ENCODE measurements around the gene ADGRE2.

Gene ADGRE2

GRCh38 chr19:14735915-14736314 is 42.4 kb downstream of the ADGRE2 start:
- DNase-seq (ENCODE audit: low read depth, low spot score), result no peak

- no peak for DNase-seq (ENCODE audit: low read depth, low spot score)
Measured at GRCh38 chr19:14733574-14733973, 44.8 kb downstream of the ADGRE2 start.

DNA sequence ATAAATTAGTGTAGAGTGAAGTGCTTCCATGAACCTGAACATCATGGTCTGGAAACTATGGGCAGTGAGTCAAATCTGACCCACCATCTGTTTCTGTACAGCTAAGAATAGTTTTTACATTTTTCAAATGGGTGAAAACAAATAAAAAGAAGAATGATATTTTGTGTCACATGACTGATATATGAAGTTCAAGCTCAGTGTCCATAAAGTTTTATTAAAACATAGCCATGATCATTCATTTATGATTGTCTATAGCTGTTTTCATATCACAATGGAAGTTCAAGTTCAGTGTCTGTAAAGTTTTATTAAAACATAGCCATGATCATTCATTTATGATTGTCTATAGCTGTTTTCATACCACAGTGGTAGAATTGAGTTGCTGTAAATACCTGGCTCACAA is 45.9 kb downstream of the ADGRE2 start:
- no peak for DNase-seq (ENCODE audit: low read depth, low spot score)

GRCh38 chr19:14731200-14731599 is 47.2 kb downstream of the ADGRE2 start:
- no peak for DNase-seq (ENCODE audit: low read depth, low spot score)

DNA sequence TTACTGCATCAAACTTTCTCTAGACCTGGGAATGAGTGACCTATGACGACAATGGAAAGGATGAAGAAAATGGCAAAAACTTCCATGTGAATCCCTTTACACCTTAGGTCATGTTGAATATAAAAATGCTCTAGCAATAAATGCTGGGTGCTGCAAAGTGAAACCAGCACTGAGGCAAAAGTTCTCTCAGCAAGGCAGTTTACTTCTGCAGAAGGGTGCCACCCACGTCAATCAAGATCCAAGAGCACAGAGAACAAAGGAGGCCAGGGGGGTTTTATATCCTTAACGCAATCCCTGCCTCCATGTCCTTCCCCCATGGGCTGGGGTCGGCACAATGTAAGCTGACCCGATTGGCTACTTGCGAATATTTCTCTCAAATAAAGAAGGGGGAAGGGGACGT is 49.8 kb downstream of the ADGRE2 start:
- DNase-seq (ENCODE audit: low read depth, low spot score), result no peak

- no peak for DNase-seq (ENCODE audit: low read depth, low spot score)
Measured at GRCh38 chr19:14722127-14722526, 56.2 kb downstream of the ADGRE2 start.

GRCh38 chr19:14719162-14719561 is 59.2 kb downstream of the ADGRE2 start:
- DNase-seq (ENCODE audit: low read depth, low spot score), result no peak

DNA sequence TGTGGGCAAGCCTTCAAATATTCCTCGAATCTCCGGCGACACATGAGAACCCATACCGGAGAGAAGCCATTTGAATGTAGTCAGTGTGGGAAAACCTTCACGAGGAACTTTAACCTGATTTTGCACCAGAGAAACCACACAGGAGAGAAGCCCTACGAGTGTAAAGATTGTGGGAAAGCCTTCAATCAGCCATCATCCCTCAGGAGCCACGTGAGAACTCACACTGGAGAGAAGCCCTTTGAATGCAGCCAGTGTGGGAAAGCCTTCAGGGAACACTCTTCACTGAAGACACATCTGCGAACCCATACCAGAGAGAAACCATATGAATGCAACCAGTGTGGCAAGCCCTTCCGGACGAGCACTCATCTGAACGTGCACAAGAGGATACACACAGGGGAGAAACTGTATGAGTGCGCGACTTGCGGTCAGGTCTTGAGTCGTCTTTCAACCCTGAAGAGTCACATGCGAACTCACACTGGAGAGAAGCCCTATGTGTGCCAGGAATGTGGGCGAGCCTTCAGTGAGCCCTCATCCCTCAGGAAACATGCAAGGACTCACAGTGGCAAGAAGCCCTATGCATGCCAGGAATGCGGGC is 59.7 kb downstream of the ADGRE2 start:
- no peak for DNase-seq (ENCODE audit: low read depth, low spot score)

GRCh38 chr19:14715841-14716240 is 62.5 kb downstream of the ADGRE2 start:
- no peak for DNase-seq (ENCODE audit: low read depth, low spot score)

GRCh38 chr19:14704450-14704849 is 73.9 kb downstream of the ADGRE2 start:
- no peak for DNase-seq (ENCODE audit: low read depth, low spot score)

GRCh38 chr19:14703833-14704232 is 74.5 kb downstream of the ADGRE2 start:
- no peak for DNase-seq (ENCODE audit: low read depth, low spot score)

DNA sequence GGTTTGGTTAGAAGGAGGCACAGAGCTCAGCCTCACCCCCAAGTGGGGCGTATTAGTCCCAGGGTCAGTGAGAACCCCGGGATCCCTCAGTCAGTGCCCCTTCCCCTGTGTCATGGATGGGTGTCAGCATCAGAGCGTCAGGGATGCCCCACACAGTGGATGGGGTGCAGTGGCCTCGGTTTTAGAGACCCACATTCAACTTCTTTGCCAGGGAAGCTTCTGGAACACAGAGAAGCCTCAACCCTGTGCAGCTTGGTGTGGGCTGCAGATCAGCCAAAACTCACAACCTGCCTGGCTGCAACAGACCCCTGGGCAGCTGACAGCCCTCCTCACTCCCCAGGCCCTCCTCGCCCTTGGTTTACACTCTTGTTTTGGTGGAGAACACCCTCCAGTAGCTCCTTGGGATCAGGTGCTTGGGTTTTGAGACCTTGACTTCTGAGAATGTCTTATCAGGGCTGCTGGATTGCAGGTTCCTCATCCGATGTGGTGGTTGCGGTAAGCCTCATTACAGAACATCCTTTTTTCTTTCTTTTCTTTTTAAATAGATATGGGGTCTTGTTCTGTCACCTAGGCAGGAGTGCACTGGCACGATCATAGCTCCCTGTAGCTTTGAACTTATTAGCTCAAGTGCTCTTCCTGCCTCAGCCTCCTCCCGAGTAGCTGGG is 77.5 kb downstream of the ADGRE2 start:
- DNase-seq (ENCODE audit: low read depth, low spot score), result no peak

DNA sequence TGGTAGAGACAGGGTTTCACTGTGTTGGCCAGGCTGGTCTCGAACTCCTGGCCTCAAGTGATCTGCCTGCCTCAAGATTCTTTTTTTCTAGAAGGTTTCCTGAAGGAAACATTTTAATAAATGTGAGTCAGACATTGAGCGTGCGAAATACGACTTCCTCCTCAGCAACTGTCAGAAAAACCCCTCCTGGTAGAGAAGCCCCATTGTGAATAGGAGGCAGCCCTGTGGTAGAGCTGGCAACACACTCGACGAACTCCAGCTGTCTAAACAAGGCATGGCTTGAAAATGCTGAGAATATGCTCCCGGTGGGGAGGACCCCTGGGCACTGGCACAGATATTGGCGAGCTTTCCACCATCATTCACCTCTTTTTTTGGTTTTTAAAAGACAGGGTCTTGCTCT is 78.7 kb downstream of the ADGRE2 start:
- DNase-seq (ENCODE audit: low read depth, low spot score), result no peak

DNA sequence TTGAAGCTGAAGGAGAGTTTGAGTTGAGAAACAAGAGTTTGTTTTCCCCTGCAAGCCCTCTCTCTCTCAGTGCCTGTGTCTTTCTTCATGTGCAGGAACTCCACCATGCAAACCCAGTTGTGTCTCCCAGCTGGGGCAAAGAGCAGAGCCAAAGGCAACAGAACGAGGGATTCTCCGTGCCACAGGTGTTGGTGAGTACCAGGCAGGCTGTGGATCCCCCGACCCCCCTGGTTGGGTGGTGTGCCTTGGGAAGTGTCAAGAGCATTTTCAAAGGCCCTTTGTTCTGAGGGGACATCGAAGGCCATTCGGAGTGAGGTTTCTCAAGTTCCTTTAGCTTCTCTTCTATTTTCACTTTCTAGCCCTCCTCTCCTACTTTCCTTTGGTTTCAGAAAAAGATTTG is 82.9 kb downstream of the ADGRE2 start:
- no peak for DNase-seq (ENCODE audit: low read depth, low spot score)

DNA sequence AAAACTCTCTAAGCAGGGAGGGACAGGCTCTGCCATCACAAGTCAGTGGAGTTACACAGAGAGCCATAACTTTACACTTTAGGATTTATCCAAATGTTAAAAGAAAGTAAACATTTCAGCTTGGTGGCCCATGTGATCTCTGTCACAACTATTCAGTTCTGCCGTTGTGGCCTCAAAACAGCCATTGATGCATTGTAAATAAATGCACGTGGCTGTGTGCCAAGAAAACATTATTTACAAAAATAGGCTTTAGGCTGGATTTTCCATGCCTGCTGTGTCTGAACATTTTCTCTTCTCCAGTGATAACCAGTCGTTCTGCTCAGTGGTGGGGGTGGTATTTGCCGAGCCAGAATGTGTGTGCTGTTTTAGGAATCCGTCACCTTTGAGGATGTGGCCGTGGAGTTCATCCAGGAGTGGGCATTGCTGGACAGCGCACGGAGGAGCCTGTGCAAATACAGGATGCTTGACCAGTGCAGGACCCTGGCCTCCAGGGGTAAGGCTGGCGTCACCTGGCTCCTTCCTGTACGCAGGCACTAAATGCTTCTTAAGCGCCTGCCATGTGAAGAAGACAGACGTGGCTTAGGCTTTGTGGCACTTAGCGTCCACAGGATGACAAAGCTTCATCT is 83.6 kb downstream of the ADGRE2 start:
- DNase-seq (ENCODE audit: low read depth, low spot score), result no peak

- peak; percentile 96 for DNase-seq (ENCODE audit: low read depth, low spot score)
Measured at GRCh38 chr19:14689598-14690503, 88.5 kb downstream of the ADGRE2 start, which contains the start of gene ZNF333. ZNF333 (plus strand) TSS chr19:14690048; CDS start chr19:14693492, 3,444 bp downstream.

DNA sequence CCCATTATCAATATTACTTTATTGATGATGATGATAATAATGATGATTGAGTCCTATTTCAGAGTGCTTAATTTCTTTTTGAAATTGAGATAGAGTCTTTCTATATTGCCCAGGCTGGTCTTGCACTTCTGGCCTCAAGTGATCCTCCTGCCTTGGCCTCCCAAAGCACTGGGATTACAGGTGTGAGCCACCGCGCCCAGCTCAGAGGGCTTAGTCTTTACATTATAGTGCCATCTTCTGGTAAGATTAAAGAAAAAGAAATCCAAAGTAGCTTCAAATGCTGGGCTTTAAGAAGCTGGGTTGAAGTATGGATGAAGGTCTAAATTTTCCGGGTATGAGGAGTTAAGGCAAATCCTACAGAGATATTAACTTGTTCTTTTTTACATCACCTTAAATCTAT is 91.9 kb downstream of the ADGRE2 start:
- peak; percentile 4 for DNase-seq (ENCODE audit: low read depth, low spot score)

GRCh38 chr19:14683439-14683838 is 94.9 kb downstream of the ADGRE2 start:
- no peak for DNase-seq (ENCODE audit: low read depth, low spot score)

Data from astrocyte of the hippocampus (primary cell).